HG02943 (cell line): Measurements from ENCODE around the gene PIP4K2A.

Experiments used
- ATAC-seq: cut with Tn5 transposase; IDR thresholded peaks from one replicate; pipeline ENCODE4 v1.9.1; 2021; ENCODE audit warnings: mild to moderate bottlenecking, low read depth, moderate library complexity; ENCODE audit not compliant: unreplicated experiment

Gene PIP4K2A

GRCh38 chr10:22644222-22644621, 70.2 kb downstream of the PIP4K2A start:
- ATAC-seq = no peak

GRCh38 chr10:22643775-22644174, 70.6 kb downstream of the PIP4K2A start:
- ATAC-seq = no peak

GRCh38 chr10:22643116-22643515, 71.3 kb downstream of the PIP4K2A start:
- ATAC-seq = no peak

GRCh38 chr10:22641743-22642142, 72.6 kb downstream of the PIP4K2A start:
- no peak for ATAC-seq

GRCh38 chr10:22640359-22640758, 74.0 kb downstream of the PIP4K2A start:
- ATAC-seq = no peak

GRCh38 chr10:22638863-22639262, 75.5 kb downstream of the PIP4K2A start:
- no peak for ATAC-seq

GRCh38 chr10:22637491-22637890, 76.9 kb downstream of the PIP4K2A start:
- no peak for ATAC-seq

- no peak for ATAC-seq
These were observed 78.7 kb downstream of the PIP4K2A start for GRCh38 chr10:22635650-22636049.

GRCh38 chr10:22634606-22635459, 79.5 kb downstream of the PIP4K2A start:
- ATAC-seq = no peak

GRCh38 chr10:22634093-22634492, 80.3 kb downstream of the PIP4K2A start:
- no peak for ATAC-seq

- ATAC-seq = no peak
These were observed 80.8 kb downstream of the PIP4K2A start for GRCh38 chr10:22633528-22633927.

- no peak for ATAC-seq
These were observed 81.3 kb downstream of the PIP4K2A start for GRCh38 chr10:22633106-22633505.

- ATAC-seq = no peak
These were observed 82.6 kb downstream of the PIP4K2A start for GRCh38 chr10:22631646-22632278.

GRCh38 chr10:22631185-22631584, 83.2 kb downstream of the PIP4K2A start:
- ATAC-seq = no peak

GRCh38 chr10:22630234-22631174, 83.9 kb downstream of the PIP4K2A start:
- ATAC-seq = peak; percentile 88

GRCh38 chr10:22629852-22630233, 84.5 kb downstream of the PIP4K2A start:
- ATAC-seq = no peak

GRCh38 chr10:22629126-22629525, 85.3 kb downstream of the PIP4K2A start:
- ATAC-seq = no peak

GRCh38 chr10:22628309-22628708, 86.1 kb downstream of the PIP4K2A start:
- ATAC-seq = no peak

GRCh38 chr10:22626784-22627183, 87.6 kb downstream of the PIP4K2A start:
- no peak for ATAC-seq

- ATAC-seq = no peak
These were observed 88.7 kb downstream of the PIP4K2A start for GRCh38 chr10:22625516-22626290.
